Osteocyte (in vitro differentiated cells): Measurements from ENCODE around the gene HIF3A. TPM values are rescaled to one million over a fixed set of nuclear protein-coding genes. Genes with fewer than 3 reads are reported as not detected.

ENCODE experiments used
- DNase-seq: peaks from one replicate; pipeline ENCODE4 v3.0.0; 2021; ENCODE audit warnings: mixed read lengths; ENCODE audit not compliant: unreplicated experiment; ENCODE audit errors: extremely low spot score
- H3K27ac Mint-ChIP-seq: one replicate; pipeline ENCODE4 v1.8.0; 2021; ENCODE audit warnings: mild to moderate bottlenecking, mixed read lengths; ENCODE audit not compliant: unreplicated experiment
- H3K27me3 Mint-ChIP-seq: one replicate; pipeline ENCODE4 v1.8.0; 2021; ENCODE audit warnings: mixed read lengths; ENCODE audit not compliant: unreplicated experiment
- H3K36me3 Mint-ChIP-seq: one replicate; pipeline ENCODE4 v1.8.0; 2021; ENCODE audit warnings: mixed read lengths; ENCODE audit not compliant: unreplicated experiment
- H3K4me1 Mint-ChIP-seq: one replicate; pipeline ENCODE4 v1.8.0; 2021; ENCODE audit warnings: mixed read lengths; ENCODE audit not compliant: unreplicated experiment
- H3K4me3 Mint-ChIP-seq: one replicate; pipeline ENCODE4 v1.8.0; 2021; ENCODE audit warnings: mild to moderate bottlenecking, moderate library complexity, mixed read lengths; ENCODE audit not compliant: unreplicated experiment
- H3K9me3 Mint-ChIP-seq: one replicate; pipeline ENCODE4 v1.8.0; 2021; ENCODE audit warnings: mixed read lengths; ENCODE audit not compliant: unreplicated experiment
- total RNA-seq: library from RNA; stranded (reverse); gene quantifications from 2 replicates; pipeline ENCODE4 v1.2.1, GENCODE V29; 2021
- TF ChIP-seq, protein P1 (sequence below): fragments of 200-600 bp; sonication (generic); IDR thresholded peaks from 2 replicates; pipeline ENCODE4 v1.5.0; 2021; ENCODE audit warnings: antibody characterized with exemption, mild to moderate bottlenecking, moderate library complexity

HIF3A gene
- total RNA-seq, 1 donor from 2014 or later = 101 TPM

DNA sequence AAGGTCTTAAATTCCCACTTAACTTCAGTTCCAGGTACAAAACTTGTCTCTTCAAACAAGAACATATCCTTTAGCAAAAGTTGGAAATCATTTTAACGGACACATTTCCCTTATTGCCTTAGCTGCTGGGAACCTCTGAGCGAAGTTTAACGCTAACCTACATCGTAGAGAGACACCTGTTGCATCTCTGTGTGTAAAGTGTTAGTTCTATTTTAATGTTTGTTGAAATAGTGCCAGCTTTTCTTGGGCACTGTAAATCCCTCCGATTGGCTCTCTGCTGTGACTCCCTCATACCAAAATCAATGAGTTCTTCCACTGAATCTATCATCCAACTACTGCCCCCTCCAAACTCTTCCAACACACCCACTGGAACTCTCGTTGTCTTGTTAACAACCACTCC is 2.3 kb upstream of the HIF3A start:
- no peak overlapping the region for H3K27ac Mint-ChIP-seq
- no peaks in the 10 kb centered on the region for H3K27me3 Mint-ChIP-seq
- no peak overlapping the region for H3K4me3 Mint-ChIP-seq
- peaks cover 27% of the 10 kb centered on the region for H3K4me1 Mint-ChIP-seq
- TF ChIP-seq, protein P1, sequence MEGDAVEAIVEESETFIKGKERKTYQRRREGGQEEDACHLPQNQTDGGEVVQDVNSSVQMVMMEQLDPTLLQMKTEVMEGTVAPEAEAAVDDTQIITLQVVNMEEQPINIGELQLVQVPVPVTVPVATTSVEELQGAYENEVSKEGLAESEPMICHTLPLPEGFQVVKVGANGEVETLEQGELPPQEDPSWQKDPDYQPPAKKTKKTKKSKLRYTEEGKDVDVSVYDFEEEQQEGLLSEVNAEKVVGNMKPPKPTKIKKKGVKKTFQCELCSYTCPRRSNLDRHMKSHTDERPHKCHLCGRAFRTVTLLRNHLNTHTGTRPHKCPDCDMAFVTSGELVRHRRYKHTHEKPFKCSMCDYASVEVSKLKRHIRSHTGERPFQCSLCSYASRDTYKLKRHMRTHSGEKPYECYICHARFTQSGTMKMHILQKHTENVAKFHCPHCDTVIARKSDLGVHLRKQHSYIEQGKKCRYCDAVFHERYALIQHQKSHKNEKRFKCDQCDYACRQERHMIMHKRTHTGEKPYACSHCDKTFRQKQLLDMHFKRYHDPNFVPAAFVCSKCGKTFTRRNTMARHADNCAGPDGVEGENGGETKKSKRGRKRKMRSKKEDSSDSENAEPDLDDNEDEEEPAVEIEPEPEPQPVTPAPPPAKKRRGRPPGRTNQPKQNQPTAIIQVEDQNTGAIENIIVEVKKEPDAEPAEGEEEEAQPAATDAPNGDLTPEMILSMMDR = no peak
- no peak for DNase-seq
- no peaks in the 10 kb centered on the region for H3K36me3 Mint-ChIP-seq
- H3K9me3 Mint-ChIP-seq = no peaks in the 10 kb centered on the region

GRCh38 chr19:46295401-46296201 is 1.2 kb upstream of the HIF3A start:
- TF ChIP-seq, protein P1 = no peak
- no peaks in the 10 kb centered on the region for H3K27me3 Mint-ChIP-seq
- DNase-seq = no peak
- no peaks in the 10 kb centered on the region for H3K9me3 Mint-ChIP-seq
- H3K4me3 Mint-ChIP-seq = peak overlapping the region; percentile 36
- H3K4me1 Mint-ChIP-seq = peaks cover 38% of the 10 kb centered on the region
- no peaks in the 10 kb centered on the region for H3K36me3 Mint-ChIP-seq
- H3K27ac Mint-ChIP-seq = no peak overlapping the region

GRCh38 chr19:46296202-46296480 is 701 bp upstream of the HIF3A start:
- Mint-ChIP-seq H3K36me3 (no peaks in the 10 kb centered on the region), H3K4me3 (peak overlapping the region; percentile 53), H3K27me3 (no peaks in the 10 kb centered on the region), H3K4me1 (peaks cover 41% of the 10 kb centered on the region), H3K9me3 (no peaks in the 10 kb centered on the region), H3K27ac (no peak overlapping the region)
- DNase-seq = no peak
- TF ChIP-seq, protein P1 = no peak

DNA sequence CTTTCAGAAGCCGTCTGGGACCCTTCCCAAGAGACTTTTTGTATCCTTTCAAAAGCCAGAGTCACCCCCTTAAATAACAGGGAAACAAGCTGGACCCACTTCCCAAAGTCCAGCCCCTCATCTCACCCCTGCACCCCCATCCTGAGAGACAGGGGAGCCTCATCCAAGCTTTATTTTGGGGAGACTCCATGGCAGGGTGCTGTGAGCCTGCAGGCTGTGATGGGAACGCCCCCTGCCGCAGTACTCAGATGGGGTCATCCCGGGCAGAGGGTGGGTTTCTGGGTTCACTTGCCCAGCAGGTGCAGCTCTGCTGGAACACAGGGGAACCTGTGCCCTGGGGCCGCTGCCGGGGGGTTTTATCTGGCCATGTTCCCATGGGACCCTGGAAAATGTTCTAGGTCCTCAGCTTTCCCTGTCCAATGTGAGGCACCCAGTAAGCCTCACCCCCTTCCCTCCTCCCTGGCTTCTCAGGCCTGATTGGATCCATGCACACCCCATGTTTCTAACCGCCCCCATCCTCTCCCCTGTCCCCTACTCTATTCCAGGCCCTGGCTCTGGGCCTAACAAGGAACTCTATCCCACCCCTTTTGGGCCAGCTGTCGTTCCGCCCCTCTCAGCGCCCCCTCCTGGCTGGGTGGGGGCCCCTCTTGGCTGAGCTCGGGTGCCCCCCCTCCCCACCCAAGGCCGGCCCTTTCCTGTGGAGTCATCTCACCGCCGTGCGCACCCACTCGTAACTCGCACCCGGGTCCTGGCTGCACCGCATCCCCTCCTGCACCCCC is 1.0 kb downstream of the HIF3A start:
- TF ChIP-seq, protein P1 = peak; percentile 31
- no peak for DNase-seq
- Mint-ChIP-seq H3K27me3 (no peaks in the 10 kb centered on the region), H3K4me1 (peaks cover 53% of the 10 kb centered on the region), H3K9me3 (no peaks in the 10 kb centered on the region), H3K4me3 (peak overlapping the region; percentile 78), H3K27ac (peak overlapping the region; percentile 96), H3K36me3 (no peaks in the 10 kb centered on the region)

GRCh38 chr19:46298479-46299003 is 1.7 kb downstream of the HIF3A start:
- no peaks in the 10 kb centered on the region for H3K9me3 Mint-ChIP-seq
- H3K36me3 Mint-ChIP-seq = no peaks in the 10 kb centered on the region
- H3K27me3 Mint-ChIP-seq = no peaks in the 10 kb centered on the region
- H3K27ac Mint-ChIP-seq = peak overlapping the region; percentile 96
- DNase-seq = no peak
- TF ChIP-seq, protein P1 = no peak
- H3K4me3 Mint-ChIP-seq = peak overlapping the region; percentile 57
- H3K4me1 Mint-ChIP-seq = peaks cover 59% of the 10 kb centered on the region
